Left lung (tissue), 10 donors: Measurements from ENCODE around the gene CALML5. TPM values are rescaled to one million over a fixed set of nuclear protein-coding genes. Genes with fewer than 3 reads are reported as not detected.

Experiments used
- ATAC-seq: fragments of 200-7000 bp; cut with Tn5 transposase; one replicate; pipeline ENCODE4 v1.9.1; 2020; ENCODE audit warnings: moderate library complexity
- DNase-seq, 4 donors: peaks; one replicate each; pipeline ENCODE4 v3.0.0-alpha.2; 2013 to 2020
- H3K27ac ChIP-seq, 2 donors: fragments of 200-600 bp; sonication (generic) in 1 of 2; one replicate each; pipeline versions ENCODE4 v1.5.0 to v1.8.0; 2020 to 2021
- H3K27me3 ChIP-seq, 2 donors: fragments of 200-600 bp; sonication (generic) in 1 of 2; one replicate each; pipeline versions ENCODE4 v1.5.0 to v1.8.0; 2020 to 2021
- H3K36me3 ChIP-seq, 2 donors: fragments of 200-600 bp; sonication (generic) in 1 of 2; one replicate each; pipeline versions ENCODE4 v1.5.0 to v1.8.0; 2020 to 2021
- H3K4me1 ChIP-seq, 2 donors: fragments of 200-600 bp; one replicate each; pipeline ENCODE4 v1.8.0; 2021
- H3K4me3 ChIP-seq, 2 donors: fragments of 200-600 bp; sonication (generic) in 1 of 2; one replicate each; pipeline versions ENCODE4 v1.5.0 to v1.8.0; 2020 to 2021; ENCODE audit warnings: mild to moderate bottlenecking in 1 of 2
- H3K9me3 ChIP-seq, 2 donors: fragments of 200-600 bp; sonication (generic) in 1 of 2; one replicate each; pipeline versions ENCODE4 v1.5.0 to v1.8.0; 2020 to 2021
- intact Hi-C, 2 donors: fragments of 100-400 bp; cut with DNase I; formaldehyde crosslinking; loops; one replicate each; pipeline versions ENCODE4 v1.11.2 to v1.14.2; 2022
- polyA plus RNA-seq, 6 donors: library from polyadenylated mRNA; unstranded; fragments of 120-200 nt; gene quantifications; one replicate each; pipeline ENCODE4 v1.2.1, GENCODE V29; 2013; ENCODE audit not compliant: insufficient read length in 6 of 6
- total RNA-seq, 2 donors: library from RNA; stranded (reverse); fragmentation: NEBNext Ultra II Directional; extraction: Animal tissue kit (Norgen Biotek cat#: 25700); gene quantifications; one replicate each; pipeline ENCODE4 v1.2.1, GENCODE V29; 2021
- TF ChIP-seq, protein P1 (sequence below), 2 donors: fragments of 200-600 bp; sonication (generic) in 1 of 2; IDR thresholded peaks; one replicate each; pipeline versions ENCODE4 v1.5.0 to v1.8.0; 2021; ENCODE audit warnings: antibody characterized with exemption in 2 of 2
- donor health status: DM: no; HTN: yes; CAD: no.
- donor health status: DM: no; HTN: no; CAD: no.

CALML5 gene
- total and polyA plus RNA-seq, 8 donors: not detected

DNA sequence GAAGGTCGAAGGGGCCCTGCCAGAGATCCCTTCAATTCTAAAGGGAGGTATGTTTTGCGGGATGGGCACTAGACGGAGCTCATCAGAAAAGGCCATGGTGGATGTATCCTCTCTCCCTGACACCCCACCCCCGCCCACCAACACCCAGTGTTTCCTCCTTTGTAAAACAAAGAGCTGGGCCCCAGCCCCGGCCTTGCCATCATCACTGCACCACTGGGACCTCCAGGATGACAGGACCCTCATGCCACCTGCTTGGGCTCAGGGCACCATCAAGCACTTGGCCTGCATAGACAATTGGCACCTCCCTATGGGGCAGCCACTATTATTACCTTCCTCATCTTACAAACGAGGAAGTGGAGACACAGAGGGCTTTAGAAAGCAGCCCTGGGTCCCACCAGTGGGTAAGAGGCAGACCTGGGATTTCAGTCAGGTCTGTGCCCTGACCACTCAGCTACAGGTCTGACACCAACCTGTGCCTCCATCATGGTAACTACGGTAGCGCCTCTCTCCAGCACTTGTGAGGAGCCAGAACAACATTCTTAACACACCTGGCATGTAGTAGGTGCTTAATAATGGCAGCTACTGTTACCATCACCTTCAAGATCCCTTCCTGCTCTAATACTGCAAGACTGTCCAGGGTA is 27.4 kb upstream of the CALML5 start:
- no peaks in the 10 kb centered on the region for H3K27me3 ChIP-seq
- no peak for ATAC-seq
- H3K4me3 ChIP-seq: no peak overlapping the region
- TF ChIP-seq, protein P1, sequence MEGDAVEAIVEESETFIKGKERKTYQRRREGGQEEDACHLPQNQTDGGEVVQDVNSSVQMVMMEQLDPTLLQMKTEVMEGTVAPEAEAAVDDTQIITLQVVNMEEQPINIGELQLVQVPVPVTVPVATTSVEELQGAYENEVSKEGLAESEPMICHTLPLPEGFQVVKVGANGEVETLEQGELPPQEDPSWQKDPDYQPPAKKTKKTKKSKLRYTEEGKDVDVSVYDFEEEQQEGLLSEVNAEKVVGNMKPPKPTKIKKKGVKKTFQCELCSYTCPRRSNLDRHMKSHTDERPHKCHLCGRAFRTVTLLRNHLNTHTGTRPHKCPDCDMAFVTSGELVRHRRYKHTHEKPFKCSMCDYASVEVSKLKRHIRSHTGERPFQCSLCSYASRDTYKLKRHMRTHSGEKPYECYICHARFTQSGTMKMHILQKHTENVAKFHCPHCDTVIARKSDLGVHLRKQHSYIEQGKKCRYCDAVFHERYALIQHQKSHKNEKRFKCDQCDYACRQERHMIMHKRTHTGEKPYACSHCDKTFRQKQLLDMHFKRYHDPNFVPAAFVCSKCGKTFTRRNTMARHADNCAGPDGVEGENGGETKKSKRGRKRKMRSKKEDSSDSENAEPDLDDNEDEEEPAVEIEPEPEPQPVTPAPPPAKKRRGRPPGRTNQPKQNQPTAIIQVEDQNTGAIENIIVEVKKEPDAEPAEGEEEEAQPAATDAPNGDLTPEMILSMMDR (IDR thresholded peaks at IDR 0.05): no peak
- no peaks in the 10 kb centered on the region for H3K36me3 ChIP-seq
- H3K9me3 ChIP-seq: no peaks in the 10 kb centered on the region
- DNase-seq: peak in 1 of 4 donors; percentile 14
- no peaks in the 10 kb centered on the region for H3K4me1 ChIP-seq
- intact Hi-C loops: no loop called here
- H3K27ac ChIP-seq: no peak overlapping the region

DNA sequence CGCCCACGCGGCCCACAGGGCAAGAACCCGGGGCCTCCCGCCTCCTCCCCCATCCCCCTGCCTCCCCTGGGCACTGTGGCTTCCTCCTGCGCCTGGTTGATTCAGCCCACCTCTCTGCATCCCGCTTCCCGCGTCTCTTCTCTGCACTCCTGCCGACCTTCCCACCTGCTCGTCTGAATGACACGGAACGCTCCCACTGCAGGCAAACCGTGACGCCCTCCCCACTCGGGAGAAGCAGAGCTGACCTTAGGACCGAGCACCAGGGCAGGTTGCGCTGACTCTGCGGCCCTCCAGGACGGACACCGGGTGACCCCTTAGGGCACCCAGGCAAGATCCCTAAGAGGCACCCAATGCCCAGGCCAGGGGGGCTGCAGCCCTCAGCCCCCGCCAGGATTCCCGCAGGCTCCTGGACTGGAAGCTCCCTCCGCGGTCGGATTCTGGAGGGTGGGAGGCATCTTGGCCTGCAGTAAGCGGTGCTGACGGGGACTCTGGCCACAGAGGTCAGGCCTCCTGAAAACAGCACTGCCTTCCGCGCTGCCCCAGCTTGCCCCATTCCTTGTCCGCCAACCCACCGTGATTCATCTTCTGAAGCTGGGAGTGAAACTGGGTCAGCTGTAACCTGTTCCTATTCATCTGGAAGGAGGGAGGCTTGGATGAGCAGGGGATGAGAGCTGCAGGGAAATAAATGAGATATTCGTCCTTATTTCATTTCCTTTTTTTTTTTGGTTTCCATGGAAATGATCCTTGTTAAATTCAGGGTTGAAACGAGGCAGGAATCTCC is 26.4 kb upstream of the CALML5 start:
- Histone ChIP-seq H3K4me1 (no peaks in the 10 kb centered on the region), H3K27me3 (no peaks in the 10 kb centered on the region), H3K27ac (no peak overlapping the region), H3K36me3 (no peaks in the 10 kb centered on the region), H3K4me3 (no peak overlapping the region), H3K9me3 (no peaks in the 10 kb centered on the region)
- TF ChIP-seq, protein P1 (IDR thresholded peaks at IDR 0.05): no peak
- DNase-seq (peak in 1 of 4 donors; percentile 23), ATAC-seq (no peak)
- intact Hi-C loops: no loop called here

DNA sequence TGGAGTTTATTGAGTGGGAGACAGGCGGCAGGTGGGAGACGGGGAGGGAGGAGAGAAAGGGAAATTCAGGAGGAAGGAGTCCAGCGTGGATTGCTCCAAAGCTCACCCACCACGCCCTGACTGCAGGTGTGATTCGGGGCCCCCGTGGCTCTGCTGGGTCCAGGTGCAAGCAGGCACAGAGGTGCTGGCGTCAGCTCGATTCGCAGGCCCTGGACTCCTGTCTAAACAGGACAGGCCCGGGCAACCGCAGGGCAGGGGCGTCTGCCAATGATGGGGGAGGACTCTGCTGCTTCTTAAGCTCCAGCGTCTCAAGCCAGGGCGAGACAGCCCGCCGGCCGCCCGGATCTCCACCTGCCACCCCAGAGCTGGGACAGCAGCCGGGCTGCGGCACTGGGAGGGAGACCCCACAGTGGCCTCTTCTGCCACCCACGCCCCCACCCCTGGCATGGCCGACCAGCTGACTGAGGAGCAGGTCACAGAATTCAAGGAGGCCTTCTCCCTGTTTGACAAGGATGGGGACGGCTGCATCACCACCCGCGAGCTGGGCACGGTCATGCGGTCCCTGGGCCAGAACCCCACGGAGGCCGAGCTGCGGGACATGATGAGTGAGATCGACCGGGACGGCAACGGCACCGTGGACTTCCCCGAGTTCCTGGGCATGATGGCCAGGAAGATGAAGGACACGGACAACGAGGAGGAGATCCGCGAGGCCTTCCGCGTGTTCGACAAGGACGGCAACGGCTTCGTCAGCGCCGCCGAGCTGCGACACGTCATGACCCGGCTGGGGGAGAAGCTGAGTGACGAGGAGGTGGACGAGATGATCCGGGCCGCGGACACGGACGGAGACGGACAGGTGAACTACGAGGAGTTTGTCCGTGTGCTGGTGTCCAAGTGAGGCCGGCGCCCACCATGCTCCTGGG is 25.5 kb upstream of the CALML5 start, which contains the start of gene CALML3:
CALML3 (plus strand) TSS at position 321 of the 920 bp plus-strand sequence; CDS start at position 446, 125 bp downstream.
- intact Hi-C loops: no loop called here
- H3K4me3 ChIP-seq: no peak within 1 kb of the TSS
- no peaks in the 10 kb centered on the region for H3K4me1 ChIP-seq
- H3K9me3 ChIP-seq: no peaks in the 10 kb centered on the region
- TF ChIP-seq, protein P1 (IDR thresholded peaks at IDR 0.05): no peak
- ATAC-seq: no peak
- H3K36me3 ChIP-seq: no peaks in the 10 kb centered on the region
- peak in 1 of 4 donors; percentile 26 for DNase-seq
- no peaks in the 10 kb centered on the region for H3K27me3 ChIP-seq
- no peak within 1 kb of the TSS for H3K27ac ChIP-seq

DNA sequence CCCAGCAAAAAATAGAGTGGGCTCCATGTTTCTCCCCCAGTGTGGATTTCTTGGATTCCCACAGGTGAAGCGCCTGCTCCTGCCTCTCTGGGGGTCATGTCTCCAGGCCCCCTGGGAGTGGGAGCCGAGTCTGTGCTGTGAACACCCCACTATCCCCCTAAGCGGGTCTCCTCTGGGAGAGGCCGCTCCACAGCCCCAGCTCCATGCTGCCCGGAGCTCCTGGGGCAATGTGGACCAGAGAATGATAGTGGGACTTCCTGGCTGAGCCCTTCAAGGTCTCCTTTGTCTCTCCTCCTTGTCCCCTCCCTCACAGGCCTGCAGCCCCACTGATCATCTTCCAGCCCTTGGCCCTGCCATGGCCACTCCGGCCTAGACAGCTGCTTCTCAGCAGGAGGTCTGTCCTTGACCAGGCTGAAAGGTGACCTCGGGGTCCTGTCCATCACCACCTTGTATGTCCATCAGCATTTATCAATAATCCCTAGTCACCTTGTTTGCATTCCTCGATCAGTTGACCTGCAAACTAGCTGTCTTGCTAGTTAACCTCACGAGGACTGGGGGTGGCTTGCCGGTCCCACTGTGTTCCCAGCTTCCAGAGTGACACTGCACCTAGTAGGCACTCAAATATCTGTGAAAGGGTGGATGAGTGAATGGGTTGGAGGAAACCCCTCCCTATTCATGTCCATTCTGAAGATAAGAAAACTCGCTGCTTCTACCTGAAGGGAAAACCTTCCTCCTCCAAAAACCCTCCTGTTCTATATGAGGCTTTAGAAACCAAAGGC is 24.6 kb upstream of the CALML5 start:
- Histone ChIP-seq H3K36me3 (no peaks in the 10 kb centered on the region), H3K4me3 (no peak overlapping the region), H3K4me1 (no peaks in the 10 kb centered on the region), H3K27me3 (no peaks in the 10 kb centered on the region), H3K9me3 (no peaks in the 10 kb centered on the region), H3K27ac (no peak overlapping the region)
- intact Hi-C loops: no loop called here
- TF ChIP-seq, protein P1 (IDR thresholded peaks at IDR 0.05): no peak
- DNase-seq (peak in 1 of 4 donors; percentile 19), ATAC-seq (no peak)
